ENCODE measurements around the gene MAPK10.

Gene MAPK10

DNA sequence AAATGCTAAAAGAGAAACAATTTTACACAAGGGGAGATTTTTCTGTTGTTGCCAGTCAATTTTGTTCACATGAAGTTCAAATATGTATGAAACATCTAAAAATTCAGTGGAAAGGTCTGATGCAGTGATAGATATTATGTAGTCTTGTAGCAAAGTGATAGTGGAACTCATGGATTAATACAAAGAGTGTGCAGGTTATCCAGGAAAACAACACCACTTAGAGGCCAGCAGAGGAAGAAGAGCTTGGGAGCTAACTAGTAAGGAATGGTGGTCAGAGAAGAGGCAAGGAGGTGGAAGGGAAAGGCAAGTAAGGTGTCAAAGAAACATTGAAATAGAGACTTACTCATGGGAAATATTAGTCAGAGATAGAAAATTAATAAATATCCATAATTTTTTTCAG, 395.6 kb downstream of the MAPK10 start:
- DNase-seq = no peak

DNA sequence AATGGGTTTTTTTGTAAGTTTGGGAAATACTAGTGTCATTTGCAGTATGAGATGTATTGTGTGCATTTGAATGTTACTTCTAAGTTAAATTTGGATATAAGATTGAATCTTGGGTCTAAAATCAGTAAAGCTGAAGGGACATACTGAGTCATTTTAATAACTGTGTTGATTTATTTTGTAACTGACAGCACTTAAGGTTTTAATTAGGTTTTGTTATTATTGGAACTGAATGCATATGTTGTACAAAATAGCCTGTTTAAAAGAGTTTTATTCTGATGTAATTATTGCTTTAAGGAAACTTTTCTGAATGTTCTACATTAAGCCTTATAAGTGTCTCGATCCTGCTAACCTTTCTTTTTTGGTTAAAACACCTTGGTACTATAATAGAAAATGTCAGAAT, 396.6 kb downstream of the MAPK10 start:
- no peak for DNase-seq

DNA sequence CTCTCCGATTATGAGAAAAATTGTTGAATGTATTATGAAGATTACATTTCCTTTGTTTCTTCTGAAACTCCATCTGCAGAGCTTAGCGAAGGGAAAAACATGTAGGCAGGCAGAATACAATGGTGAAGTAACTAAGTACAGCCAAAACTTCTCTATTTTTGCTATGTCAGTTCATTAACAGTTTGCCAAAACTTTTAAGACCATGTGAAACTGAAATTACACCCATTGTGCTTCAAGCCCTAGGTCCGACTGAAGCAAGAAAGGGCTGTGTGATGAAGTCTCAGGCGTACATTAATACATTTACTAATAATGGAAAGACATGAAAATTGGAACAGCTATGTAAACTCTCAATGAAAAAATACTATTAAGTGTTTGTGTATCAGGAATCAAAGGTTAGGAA, 398.0 kb downstream of the MAPK10 start:
- no peak for DNase-seq

DNA sequence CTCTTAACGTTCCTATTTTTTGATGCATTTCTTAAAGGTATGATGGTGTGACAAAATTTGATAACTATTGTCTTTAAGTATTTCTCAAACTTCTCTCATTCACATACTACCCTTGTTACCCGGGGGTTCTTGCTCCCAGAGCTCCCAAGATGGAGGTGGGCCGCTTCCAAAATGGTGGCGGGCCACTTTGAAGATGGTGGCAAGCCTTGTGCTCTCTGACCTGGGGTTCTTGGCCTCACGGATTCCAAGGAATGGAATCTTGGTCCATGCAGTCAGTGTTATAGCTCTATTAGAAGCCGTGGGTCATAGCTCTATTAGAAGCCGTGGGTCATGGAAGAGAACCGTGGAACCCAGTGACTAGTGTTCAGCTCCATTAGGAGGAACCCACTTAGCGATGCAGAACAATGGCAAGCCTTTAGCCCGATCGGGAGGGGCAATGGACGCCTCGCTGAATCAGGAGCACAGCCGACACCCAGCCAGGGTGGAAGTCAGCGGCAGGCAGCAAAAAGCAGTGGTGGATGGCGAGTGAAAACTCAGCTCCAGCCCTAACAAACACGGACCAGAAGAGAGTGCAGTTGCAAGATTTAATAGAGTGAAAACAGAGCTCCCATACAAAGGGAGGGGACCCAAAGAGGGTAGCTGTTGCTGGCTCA, 403.4 kb downstream of the MAPK10 start:
- DNase-seq = no peak

DNA sequence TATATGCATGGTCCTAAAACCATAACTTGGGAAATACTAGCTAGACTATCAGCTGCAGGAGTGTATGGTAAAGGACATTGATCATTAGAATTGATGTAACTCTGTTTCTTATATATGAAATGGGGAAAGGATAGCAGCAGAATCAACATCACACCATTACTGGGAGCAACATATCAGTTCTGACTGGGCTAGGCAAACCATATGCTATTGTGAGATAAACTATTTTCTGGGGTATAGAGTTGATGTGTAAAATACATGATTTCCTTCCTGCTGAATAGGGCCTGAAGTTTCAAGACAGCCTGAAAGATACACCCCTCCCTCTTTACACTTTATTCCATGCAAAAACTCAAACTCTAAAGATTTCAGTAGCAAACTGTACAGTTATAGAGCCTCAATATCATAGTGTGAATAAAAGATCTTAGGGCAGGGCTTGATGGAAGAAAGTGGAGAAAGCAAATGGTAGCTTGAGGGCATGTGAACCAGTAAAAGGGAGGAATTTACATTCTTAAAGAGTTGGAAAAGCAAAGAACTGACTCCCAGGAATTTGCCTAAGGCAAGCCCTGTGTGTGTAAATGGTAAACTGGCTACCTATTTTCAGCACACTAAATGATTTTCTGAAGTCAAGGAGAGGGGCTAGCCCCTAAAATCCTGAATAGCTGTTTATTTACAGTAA, 404.1 kb downstream of the MAPK10 start:
- no peak for DNase-seq

DNA sequence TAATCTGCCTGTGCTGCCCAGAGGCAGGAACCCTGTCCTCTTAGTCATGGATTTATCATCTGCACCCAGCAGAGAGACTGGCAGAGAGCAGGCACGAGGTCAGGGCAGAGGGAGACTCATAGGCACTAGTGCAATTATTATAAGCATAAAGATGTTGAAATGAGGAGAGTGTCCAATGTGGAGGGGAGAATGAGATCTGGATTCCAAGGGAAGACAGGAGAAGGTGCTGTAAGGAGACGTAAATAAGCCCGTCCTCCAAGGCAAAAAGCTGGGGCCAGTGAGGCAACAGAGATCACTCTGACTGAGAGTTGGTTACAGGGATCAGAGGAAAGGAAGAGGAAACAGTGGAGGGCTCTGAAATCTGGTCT, 406.2 kb downstream of the MAPK10 start:
- DNase-seq = no peak

DNA sequence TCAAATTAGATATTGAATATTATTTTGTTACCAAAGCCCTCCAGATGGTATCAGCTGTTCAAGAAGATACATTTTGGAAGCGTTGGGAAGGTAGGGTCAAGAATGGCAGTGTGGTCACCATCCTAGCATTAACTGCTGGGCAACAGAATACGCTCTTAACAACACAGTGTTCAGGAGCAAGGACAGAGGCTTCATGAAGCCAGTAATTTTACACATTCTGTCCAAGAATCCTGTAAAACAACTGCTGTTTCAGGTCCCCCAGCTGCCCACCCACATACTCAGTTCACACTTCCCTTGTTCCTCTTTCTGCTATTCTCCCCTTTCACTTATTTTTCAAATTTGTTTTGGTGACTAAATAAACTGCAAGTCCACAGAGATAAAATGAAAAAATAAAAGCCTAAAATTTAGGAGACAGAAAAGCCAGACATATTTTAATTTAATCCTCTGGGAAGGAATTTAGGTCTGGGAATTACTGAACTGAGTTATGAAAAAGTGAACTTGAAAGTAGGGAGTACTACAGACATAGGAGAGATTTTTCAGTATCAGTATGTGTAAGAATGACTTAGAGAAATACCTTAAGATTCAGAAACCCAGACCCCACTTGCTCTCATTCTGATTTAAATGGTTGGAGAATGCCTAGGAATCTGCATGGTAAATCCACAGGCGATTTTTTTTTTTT, 406.7 kb downstream of the MAPK10 start:
- no peak for DNase-seq

DNA sequence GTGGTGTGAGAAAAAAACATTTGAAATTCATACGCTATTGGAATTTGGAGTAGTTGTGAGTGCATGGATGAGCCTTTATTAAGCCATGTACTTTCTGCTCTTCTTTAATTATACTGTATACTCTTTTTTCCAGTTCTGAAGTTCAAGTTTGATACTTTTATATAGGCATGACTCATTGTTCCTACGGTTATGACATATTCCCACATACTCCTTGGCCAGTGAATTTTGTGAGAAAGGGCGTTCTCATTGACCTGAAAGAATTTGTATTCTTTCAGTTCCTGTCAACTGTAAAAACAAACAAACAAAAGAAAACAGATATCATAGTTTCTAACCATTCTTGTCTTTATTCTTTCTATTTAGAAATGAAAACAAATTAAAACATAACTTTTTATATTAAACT, 407.3 kb downstream of the MAPK10 start:
- no peak for DNase-seq

DNA sequence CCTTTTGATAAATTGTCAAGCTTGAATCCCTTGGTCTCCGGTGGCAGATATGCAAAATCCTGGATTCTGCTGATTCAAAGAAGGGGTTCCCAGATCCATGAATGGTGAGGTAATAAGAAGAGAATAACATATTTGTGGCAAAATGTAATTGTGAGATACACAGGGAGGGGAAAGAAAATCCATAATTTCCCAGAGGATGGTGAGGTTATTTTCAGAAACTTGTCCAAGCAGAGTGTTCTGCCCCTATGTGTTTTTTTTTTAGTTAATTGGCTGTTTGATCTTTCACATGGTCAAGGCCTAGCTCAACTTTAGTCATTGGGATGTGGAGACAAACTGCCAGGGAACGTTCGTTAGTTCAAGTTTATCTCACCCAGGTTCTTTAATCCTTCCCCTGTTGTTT, 408.8 kb downstream of the MAPK10 start:
- DNase-seq = no peak

DNA sequence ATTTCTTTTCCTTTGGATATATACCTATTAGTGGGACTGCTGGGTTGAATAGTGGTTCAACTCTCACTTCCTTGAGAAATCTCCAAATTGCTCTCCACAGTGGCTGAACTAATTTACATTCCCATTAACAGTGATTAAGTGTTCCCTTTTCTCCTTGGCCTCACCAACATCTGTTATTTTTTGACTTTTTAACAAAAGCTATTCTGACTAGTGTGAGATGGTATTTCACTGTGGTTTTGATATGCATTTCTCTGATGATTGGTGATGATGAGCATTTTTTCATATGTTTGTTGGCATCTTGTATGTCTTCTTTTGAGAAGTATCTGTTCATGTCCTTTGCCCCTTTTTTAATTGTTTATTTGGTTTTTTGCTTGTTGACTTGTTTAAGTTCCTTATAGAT, 413.0 kb downstream of the MAPK10 start:
- no peak for DNase-seq

DNA sequence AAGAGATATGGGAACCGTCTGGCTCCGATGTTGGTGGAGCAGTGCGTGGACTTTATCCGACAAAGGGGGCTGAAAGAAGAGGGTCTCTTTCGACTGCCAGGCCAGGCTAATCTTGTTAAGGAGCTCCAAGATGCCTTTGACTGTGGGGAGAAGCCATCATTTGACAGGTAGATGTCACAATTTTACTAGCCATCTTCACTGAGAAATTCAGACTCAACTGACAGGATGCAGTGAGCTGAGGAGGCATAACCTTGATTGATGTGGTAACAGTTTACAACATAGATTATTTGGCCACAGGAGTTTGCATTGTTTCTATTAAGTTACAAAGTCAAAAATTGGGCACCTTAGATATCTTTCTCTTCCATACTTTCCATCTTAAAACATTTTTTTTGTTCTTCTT, 417.7 kb downstream of the MAPK10 start:
- no peak for DNase-seq

DNA sequence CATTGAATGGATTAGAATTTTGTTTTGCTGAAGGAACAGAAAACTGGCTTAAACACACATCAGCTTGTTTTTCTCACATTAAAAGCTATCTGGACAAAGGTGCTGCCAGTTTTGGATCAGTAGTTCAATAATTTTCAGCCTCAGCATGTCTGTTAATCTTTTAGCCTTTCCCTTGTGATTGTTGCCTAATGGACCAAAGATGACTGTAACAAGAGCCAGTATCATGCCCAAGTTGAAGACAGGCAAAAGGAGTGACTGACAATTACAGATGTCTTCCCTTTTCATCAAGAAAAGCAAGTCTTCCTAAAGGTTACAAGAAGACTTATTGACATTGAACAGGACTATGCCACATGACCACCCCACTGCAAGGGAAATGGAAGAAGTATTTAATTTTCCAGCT, 419.7 kb downstream of the MAPK10 start:
- no peak for DNase-seq

Measured in NCI-H510A treated with DMSO at 0.1 percent for 48 hours (cell line).